ENCODE measurements around the gene CLDN14.

CLDN14 gene

GRCh38 chr21:36419996-36420395 is 59.9 kb downstream of the CLDN14 start:
- TF ChIP-seq CTCF (IDR thresholded peaks at IDR 0.05), result no peak
- Histone ChIP-seq H3K4me1 (ENCODE audit: control insufficient read depth in 1 of 2, insufficient read depth in 1 of 2, low read depth in 1 of 2, low read length in 1 of 2) (no peaks in the 10 kb centered on the region), H3K27ac (no peak overlapping the region), H3K27me3 (no peaks in the 10 kb centered on the region), H3K9me3 (no peaks in the 10 kb centered on the region), H3K36me3 (peaks cover 27% of the 10 kb centered on the region), H3K4me3 (ENCODE audit: low read depth in 1 of 2, low read length in 1 of 2) (no peak overlapping the region)

- Histone ChIP-seq H3K4me3 (ENCODE audit: low read depth in 1 of 2, low read length in 1 of 2) (no peak overlapping the region), H3K4me1 (ENCODE audit: control insufficient read depth in 1 of 2, insufficient read depth in 1 of 2, low read depth in 1 of 2, low read length in 1 of 2) (no peaks in the 10 kb centered on the region), H3K27me3 (no peaks in the 10 kb centered on the region), H3K9me3 (no peaks in the 10 kb centered on the region), H3K36me3 (peaks cover 31% of the 10 kb centered on the region), H3K27ac (no peak overlapping the region)
- TF ChIP-seq CTCF (IDR thresholded peaks at IDR 0.05), result no peak
Observed at GRCh38 chr21:36419241-36419640, 60.7 kb downstream of the CLDN14 start.

GRCh38 chr21:36415375-36415774 is 64.5 kb downstream of the CLDN14 start:
- TF ChIP-seq CTCF (IDR thresholded peaks at IDR 0.05), result no peak
- no peaks in the 10 kb centered on the region for H3K27me3 ChIP-seq
- no peak overlapping the region for H3K4me3 ChIP-seq (ENCODE audit: low read depth in 1 of 2, low read length in 1 of 2)
- peaks cover 63% of the 10 kb centered on the region for H3K36me3 ChIP-seq
- H3K9me3 ChIP-seq, result no peaks in the 10 kb centered on the region
- no peaks in the 10 kb centered on the region for H3K4me1 ChIP-seq (ENCODE audit: control insufficient read depth in 1 of 2, insufficient read depth in 1 of 2, low read depth in 1 of 2, low read length in 1 of 2)
- H3K27ac ChIP-seq, result no peak overlapping the region

GRCh38 chr21:36412916-36413315 is 67.0 kb downstream of the CLDN14 start:
- H3K27ac ChIP-seq, result no peak overlapping the region
- H3K9me3 ChIP-seq, result no peaks in the 10 kb centered on the region
- H3K4me1 ChIP-seq (ENCODE audit: control insufficient read depth in 1 of 2, insufficient read depth in 1 of 2, low read depth in 1 of 2, low read length in 1 of 2), result no peaks in the 10 kb centered on the region
- peaks cover 58% of the 10 kb centered on the region for H3K36me3 ChIP-seq
- TF ChIP-seq CTCF (IDR thresholded peaks at IDR 0.05), result no peak
- no peak overlapping the region for H3K4me3 ChIP-seq (ENCODE audit: low read depth in 1 of 2, low read length in 1 of 2)
- no peaks in the 10 kb centered on the region for H3K27me3 ChIP-seq

GRCh38 chr21:36411301-36411700 is 68.6 kb downstream of the CLDN14 start:
- H3K4me1 ChIP-seq (ENCODE audit: control insufficient read depth in 1 of 2, insufficient read depth in 1 of 2, low read depth in 1 of 2, low read length in 1 of 2), result no peaks in the 10 kb centered on the region
- H3K27ac ChIP-seq, result no peak overlapping the region
- H3K9me3 ChIP-seq, result no peaks in the 10 kb centered on the region
- peaks cover 50% of the 10 kb centered on the region for H3K36me3 ChIP-seq
- TF ChIP-seq CTCF (IDR thresholded peaks at IDR 0.05), result no peak
- no peak overlapping the region for H3K4me3 ChIP-seq (ENCODE audit: low read depth in 1 of 2, low read length in 1 of 2)
- no peaks in the 10 kb centered on the region for H3K27me3 ChIP-seq
